ENCODE measurements around the gene MYMX. TPM values are rescaled to one million over a fixed set of nuclear protein-coding genes. Genes with fewer than 3 reads are reported as not detected.

MYMX gene
- total RNA-seq, 6 experiments from 2014 or later: not detected

GRCh38 chr6:44267252-44267651 is 50.5 kb downstream of the MYMX start:
- Histone ChIP-seq H3K27me3 (no peaks in the 10 kb centered on the region), H3K9me3 (no peaks in the 10 kb centered on the region), H3K27ac (no peak overlapping the region), H3K4me3 (no peak overlapping the region), H3K4me1 (peaks cover 0 to 16% (median 7%) of the 10 kb centered on the region in 4 donors), H3K36me3 (no peaks in the 10 kb centered on the region)
- no peak for ATAC-seq
- intact Hi-C loops (cut with DNase I): loop anchor here (5.0 kb wide), 1 partner anchor 70 kb away; no protein-coding TSS in a partner anchor
- WGBS (ENCODE audit: insufficient coverage, low coverage, low lambda C conversion rate, missing lambda C conversion rate): 73% methylated on average over 3 of the region's 10 CpGs
- DNase-seq: peak in 1 of 3 donors; percentile 27
- TF ChIP-seq CTCF (IDR thresholded peaks at IDR 0.05) (no peak), POLR2A (IDR thresholded peaks at IDR 0.05) (no peak)

MicroRNAs encoded within 50 kb of the gene (microRNA counts, 767-probe panel; counts per million panel counts)
- microRNA hsa-miR-4647: 237 counts per million

Small RNAs within 50 kb of the gene (small RNA-seq; reads per million reads assigned to genes)
- gene RN7SL811P: 0 reads per million in 2 experiments

Other genes starting within 250 kb of the MYMX start
- gene MRPL14, start 89.5 kb upstream of the MYMX start, total RNA-seq: 10 to 100 TPM; 26.5 to 70.0 (median 35.4) TPM
- 10 to 100 TPM; 30.6 to 41.0 (median 36.8) TPM for gene TMEM63B, start 89.4 kb upstream of the MYMX start, total RNA-seq
- under 1 TPM in 2 of 6 experiments, not detected in 4; 0.22 to 0.31 TPM for gene CAPN11, start 58.1 kb upstream of the MYMX start, total RNA-seq
- gene SLC29A1, start 6.7 kb downstream of the MYMX start, total RNA-seq: 10 to 100 TPM; 27.4 to 51.3 (median 31.4) TPM
- 100 to 1,000 TPM; 183 to 566 (median 345) TPM for gene HSP90AB1, start 30.2 kb downstream of the MYMX start, total RNA-seq
- gene SLC35B2, start 40.6 kb downstream of the MYMX start, total RNA-seq: 10 to 100 TPM; 15.1 to 29.0 (median 20.9) TPM
- 10 to 100 TPM in 3 of 6 experiments, 1 to 10 TPM in 3; 2.5 to 30.2 (median 10.8) TPM for gene NFKBIE, start 48.6 kb downstream of the MYMX start, total RNA-seq
- not detected for gene TMEM151B, start 53.5 kb downstream of the MYMX start, total RNA-seq
- 1 to 10 TPM; 5.5 to 9.8 (median 7.0) TPM for gene AARS2, start 96.4 kb downstream of the MYMX start, total RNA-seq
- not detected for gene SPATS1, start 125.7 kb downstream of the MYMX start, total RNA-seq
- 10 to 100 TPM in 5 of 6 experiments, 1 to 10 TPM in 1; 9.2 to 13.0 (median 11.2) TPM for gene CDC5L, start 170.8 kb downstream of the MYMX start, total RNA-seq

Data from right lobe of liver (tissue), 6 donors.